Myocyte (in vitro differentiated cells): ENCODE data around the gene ELAPOR2. TPM values are rescaled to one million over a fixed set of nuclear protein-coding genes. Genes with fewer than 3 reads are reported as not detected.
"Not testable (repeated sequence)": the region's sequence is repeated elsewhere in the genome, so short reads cannot be mapped to it uniquely, and the experiment has no call there.

Source experiments
- DNase-seq: peaks from one replicate; pipeline ENCODE4 v3.0.0-alpha.2; 2012; ENCODE audit warnings: low read depth
- polyA plus RNA-seq: library from polyadenylated mRNA; unstranded; fragments of >200 nt; gene quantifications from one replicate; pipeline ENCODE4 v1.2.1, GENCODE V29; 2012; ENCODE audit warnings: missing spikeins
- total RNA-seq: library from RNA; depleted of rRNA; stranded (reverse); fragments of >200 nt; gene quantifications from 2 replicates; pipeline ENCODE4 v1.2.3, GENCODE V29; 2014

The ELAPOR2 gene, protein sequence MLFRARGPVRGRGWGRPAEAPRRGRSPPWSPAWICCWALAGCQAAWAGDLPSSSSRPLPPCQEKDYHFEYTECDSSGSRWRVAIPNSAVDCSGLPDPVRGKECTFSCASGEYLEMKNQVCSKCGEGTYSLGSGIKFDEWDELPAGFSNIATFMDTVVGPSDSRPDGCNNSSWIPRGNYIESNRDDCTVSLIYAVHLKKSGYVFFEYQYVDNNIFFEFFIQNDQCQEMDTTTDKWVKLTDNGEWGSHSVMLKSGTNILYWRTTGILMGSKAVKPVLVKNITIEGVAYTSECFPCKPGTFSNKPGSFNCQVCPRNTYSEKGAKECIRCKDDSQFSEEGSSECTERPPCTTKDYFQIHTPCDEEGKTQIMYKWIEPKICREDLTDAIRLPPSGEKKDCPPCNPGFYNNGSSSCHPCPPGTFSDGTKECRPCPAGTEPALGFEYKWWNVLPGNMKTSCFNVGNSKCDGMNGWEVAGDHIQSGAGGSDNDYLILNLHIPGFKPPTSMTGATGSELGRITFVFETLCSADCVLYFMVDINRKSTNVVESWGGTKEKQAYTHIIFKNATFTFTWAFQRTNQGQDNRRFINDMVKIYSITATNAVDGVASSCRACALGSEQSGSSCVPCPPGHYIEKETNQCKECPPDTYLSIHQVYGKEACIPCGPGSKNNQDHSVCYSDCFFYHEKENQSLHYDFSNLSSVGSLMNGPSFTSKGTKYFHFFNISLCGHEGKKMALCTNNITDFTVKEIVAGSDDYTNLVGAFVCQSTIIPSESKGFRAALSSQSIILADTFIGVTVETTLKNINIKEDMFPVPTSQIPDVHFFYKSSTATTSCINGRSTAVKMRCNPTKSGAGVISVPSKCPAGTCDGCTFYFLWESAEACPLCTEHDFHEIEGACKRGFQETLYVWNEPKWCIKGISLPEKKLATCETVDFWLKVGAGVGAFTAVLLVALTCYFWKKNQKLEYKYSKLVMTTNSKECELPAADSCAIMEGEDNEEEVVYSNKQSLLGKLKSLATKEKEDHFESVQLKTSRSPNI
- total RNA-seq: 6.4 and 7.1 TPM in 2 replicates
- 4.9 TPM for polyA plus RNA-seq

DNA sequence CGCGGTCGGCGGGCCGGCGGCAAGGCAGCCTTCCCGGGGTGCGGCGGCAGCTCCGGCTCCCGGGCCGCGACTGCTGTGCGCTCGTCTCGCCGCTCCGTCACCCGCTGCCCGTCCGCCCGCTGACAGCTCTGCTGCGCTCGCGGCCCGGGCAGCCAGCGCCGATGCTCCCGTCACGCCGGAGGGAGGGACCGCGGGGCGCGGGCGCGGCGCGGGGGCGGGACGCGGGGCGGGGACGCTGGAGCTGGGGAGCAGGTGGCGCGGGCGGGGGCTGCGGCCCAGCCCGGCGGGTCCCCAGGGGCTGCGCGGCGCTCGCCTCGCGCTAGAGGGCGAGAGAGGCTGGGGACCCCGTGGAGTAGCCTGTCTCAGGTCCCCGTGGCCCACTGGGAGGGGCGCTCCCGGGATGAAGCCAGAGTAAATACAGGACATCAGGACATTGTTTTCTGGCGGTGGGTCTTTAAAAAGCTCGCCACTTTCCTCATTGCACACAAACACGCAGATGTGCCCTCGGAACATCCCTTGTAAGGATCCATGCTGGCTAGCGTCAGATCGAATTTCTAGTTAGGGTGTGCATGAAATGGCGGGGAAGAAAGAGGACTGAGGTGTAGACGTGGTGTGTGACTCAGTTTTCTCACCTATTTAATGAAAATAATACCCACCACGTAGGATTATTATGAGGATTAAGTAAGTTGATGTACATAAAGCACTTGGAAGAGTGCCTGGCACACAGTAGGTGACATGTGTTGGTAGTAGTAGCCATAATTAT, at the start of gene ELAPOR2:
ELAPOR2 (minus strand) TSS at position 130 of the 763 bp plus-strand sequence. CDS start 141 bp downstream, outside the sequence.
- peak; percentile 86 for DNase-seq

DNA sequence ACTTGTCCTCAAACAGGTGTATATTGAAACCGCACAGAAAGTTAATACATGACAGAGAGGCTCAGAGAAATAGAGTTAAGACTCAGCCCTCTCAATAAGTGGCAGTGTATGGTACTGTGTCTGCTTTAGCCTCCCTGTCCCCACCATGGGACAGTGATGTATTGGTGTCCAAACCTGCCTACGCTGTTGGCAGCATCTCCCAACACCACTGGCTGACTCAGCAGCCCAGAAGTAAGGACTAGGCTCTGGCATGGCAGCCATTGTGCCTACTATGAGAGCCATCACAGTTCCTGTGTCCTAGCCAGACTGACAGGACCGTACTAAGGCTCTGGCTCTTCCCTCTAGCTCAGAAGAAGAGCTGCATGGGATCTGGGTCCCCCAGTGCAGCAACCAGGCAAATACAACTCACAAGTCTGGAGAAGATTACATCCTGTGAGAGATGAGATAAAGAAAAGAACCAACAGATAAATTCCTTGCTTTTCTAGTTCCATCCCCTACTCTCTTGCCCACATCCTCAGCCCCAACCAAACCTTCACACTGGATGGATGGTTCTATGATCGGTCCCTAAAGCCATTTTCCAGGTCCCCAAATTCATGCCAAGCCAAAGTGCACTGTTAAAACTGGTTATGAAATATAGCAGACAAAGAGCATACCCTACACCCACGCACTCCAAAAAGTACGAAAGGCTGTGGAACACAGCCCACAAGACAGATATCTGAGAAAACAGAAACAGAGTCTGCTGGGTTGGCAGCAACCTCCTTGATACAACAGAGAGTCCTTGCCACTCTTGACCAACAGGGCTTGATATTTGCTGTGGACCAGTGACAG, 48.7 kb upstream of the ELAPOR2 start:
- DNase-seq: no peak

DNA sequence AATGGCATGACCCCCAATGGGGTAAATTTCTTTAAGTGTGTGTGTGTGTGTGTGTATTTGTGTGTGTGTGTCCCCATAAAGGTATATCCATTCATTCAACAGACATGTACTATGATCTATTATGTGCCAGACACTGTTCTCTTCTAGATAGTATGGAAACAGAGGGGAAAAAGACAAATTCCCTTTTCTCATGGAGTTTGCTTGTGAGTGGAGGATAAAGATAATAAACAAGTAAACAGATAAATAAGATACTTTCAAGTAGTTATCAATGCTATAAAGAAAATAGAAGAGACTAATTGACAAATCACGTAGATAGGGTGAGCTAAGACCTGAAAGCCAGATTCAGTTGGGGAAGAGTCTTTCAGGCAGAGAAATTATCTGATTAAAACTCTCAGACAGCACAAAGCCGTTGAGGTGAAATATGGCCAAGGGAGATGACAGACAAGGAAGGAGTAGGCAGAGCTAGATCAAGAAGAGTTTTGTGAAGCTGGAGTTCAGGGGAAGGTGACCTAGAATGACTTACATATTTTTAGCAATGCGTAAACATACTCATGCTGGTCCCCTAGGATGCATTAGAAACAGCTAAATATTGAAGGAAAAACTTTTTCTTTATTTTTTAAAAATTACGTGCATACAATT, 47.6 kb upstream of the ELAPOR2 start:
- no peak for DNase-seq

DNA sequence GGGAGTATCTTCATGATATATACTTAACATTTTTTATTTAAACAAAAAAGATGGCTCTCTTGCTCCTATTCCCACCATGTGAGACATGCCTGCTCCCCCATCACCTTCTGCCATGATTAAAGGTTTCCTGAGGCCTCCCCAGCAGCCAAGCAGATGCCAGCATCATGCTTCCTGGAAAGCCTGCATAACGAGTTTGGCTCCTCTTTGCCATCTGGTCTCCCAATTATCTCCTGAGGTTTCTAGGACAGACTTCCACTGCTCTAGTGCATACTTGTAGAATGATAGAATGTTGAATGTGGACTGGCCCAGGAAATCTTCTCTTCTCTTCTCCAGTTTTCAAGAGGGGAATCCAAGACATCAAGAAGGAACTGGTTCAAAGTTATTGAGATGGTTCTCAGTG, 45.9 kb upstream of the ELAPOR2 start:
- no peak for DNase-seq

DNA sequence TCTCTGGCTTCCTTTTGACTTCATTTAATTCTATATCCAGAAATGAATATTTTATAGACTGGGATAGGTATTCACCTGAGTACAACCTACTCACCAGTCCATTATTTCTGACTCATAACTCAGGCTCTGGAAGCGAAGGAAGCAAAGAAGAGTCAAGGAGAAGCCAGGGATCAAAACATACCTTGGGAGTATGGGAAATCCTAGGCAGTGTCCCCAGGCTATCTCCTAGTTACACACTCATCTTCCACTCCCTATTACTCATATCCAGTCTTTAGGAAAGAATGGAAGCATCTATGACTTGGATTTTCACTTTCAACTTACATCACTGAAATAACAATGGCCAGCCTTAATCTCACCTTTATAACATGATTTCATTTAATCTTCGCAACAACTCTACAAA, 40.9 kb upstream of the ELAPOR2 start:
- DNase-seq: no peak

DNA sequence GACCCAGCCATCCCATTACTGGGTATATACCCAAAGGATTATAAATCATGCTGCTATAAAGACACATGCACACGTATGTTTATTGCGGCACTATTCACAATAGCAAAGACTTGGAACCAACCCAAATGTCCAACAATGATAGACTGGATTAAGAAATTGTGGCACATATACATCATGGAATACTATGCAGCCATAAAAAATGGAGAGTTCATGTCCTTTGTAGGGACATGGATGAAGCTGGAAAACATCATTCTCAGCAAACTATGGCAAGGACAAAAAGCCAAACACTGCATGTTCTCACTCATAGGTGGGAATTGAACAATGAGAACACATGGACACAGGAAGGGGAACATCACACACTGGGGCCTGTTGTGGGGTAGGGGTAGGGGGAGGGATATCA, 37.9 kb upstream of the ELAPOR2 start:
- not testable (repeated sequence) for DNase-seq

DNA sequence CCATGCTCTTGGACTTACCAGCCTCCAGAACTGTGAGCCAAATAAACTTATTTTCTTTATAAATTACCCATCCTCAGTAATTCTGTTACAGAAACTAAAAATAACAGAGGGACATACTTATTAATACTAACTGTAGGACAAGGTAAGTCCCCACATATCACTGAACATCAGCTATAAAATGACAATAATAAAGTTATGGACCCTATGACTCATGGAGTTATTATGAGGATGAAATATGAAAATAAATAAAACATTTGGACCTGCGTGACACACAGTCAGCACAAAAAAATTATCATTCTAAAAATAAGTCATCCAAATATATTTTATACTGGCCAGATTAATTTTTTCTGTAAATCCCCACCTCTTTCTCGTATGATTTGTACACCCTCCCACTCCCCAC, 34.9 kb upstream of the ELAPOR2 start:
- DNase-seq: no peak

DNA sequence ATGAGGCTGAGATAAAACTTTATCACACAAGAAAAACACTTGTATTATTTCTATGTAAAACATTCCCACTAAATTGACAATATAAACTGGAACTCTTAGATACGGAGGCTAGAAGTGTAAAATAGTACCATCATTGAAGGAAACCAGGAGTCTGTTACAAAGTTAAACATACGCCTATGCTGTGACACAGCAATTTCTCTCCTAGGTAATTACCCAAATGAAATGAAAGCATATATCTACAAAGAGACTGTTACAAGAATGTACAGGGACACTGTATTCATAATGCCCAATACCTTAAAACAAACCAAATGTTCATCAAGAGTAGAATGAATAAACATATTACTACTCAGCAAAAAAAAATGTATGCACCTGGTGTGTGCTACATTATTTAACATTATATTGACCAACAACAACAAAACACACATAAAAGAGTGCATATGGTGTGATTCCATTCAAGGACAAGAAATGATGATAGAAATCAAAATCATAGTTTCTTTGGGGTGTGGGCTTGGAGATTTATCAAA, 33.2 kb upstream of the ELAPOR2 start:
- DNase-seq: no peak

DNA sequence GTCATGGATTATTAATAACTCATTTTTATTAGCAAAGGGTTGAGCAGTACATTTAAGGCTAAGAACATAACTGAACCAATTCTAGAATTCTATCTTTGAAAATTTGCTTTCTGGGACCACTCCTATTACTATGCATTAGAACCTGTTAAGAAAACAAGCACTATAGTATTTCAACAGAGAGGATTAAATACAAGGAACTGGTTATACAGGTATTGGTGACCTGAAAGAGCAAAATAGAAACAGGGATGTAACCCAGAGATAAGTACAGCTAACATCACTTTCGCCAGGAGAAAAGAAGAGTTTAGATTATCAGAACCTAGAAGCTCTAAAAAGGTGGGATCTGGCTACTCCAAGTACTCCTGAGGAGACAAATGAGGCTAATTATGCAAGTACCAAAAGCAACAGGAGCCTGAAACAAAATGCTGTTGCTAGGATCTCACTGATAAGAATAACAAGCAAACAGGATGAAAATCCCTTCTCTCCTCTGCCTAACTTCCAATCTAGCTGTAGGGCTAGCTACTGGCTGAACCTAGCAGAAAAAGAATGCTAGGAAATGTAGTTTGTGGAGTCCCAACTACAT, 32.1 kb upstream of the ELAPOR2 start:
- no peak for DNase-seq

DNA sequence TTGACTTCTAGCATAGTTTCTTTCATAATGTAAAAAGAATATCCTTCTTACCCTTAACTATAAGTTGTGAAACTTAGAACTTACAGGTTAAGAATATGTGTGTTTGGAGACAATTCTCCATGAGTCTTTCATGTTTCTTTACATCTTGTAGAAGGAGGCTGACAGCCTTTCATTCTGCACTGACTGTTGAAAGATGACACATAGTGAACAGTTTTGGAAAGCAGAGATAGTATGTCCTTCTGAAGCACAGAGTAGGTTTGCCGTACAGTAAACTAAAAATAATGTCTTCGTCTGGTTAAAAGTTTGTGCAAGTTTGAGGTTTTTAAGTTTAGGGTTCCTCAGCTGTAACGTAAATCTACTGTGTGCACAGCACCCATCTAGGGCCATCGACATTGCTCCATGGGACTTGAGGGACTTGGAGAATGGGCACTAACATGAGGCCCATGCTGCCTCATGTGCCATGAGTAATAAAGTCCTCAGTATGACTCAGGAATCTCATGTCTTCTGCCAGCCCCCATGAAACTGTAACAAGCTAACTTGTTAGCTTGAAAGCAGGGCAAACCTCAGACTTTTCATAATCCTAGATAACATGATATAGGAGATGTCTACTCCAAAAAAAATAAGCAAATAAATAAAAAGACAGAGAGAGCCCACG, 24.5 kb upstream of the ELAPOR2 start:
- no peak for DNase-seq

DNA sequence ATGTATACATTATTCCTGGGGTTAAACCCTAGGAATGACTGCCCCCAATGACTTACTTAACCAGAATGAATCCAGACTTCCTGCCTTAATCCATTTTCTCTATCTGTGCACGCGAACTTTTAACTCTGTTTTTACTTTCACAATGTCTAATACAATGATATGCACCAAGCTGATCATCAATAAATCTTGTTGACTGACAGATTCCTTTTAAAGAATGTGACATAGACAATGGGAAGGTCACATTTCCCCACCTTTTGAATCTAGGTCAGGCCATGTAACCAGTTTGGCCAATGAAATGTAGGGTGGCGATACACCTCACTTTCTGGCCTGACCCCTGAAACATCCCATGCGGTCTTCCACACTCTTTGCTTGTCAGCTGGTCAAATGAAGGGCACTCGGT, 23.2 kb upstream of the ELAPOR2 start:
- DNase-seq: no peak

DNA sequence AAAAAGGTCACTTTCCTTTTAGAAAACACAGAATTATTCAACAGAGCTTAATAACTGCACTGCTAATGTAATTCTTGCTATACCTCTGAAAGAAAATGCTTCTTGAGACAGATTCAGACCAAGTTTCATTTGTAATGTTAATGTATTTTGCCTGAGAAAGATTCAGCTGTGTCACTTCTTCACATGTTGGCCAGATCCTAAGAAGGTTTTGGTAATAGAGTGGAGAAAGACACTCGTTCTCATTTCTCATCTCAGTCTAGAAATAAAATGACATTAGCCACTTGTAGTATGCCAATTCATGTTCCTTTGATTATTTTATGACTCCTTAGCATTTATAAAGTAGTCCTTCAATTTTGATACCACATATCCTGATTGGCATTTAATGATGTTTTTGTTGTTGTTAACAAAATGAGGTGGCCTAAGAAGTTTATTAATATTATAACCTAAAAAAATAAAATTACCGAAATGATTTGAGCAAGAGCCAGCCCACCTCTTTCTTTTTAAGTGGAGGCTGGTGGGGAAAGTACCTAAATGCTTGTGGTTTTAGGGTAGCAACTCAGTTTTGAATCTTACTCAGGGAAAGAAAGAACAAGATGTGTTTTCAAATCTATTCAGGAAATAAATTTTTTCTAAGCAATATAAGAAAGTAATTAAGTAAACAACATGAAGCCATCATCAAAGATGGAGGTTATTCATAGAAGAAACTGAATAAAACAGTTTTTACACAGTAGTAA, 16.4 kb upstream of the ELAPOR2 start:
- DNase-seq: no peak

DNA sequence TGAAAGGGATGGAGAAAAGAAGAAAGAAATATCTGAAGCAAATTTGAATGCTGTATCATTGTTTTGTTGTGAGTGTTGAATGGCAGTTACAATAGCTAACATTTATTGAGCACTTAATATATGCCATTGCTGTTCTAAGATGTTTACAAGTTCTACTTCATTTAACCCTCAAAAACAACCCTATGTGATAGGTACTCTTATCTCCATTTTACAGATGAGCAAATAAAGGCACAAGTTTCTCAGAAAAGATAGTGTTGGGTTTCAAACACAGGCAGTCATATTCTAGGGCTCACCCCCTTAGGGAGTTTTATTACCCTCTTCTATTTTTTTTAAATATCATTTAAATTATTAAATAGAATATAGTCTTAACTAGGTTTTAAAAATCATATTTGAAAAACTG, 8.3 kb upstream of the ELAPOR2 start:
- DNase-seq: no peak

DNA sequence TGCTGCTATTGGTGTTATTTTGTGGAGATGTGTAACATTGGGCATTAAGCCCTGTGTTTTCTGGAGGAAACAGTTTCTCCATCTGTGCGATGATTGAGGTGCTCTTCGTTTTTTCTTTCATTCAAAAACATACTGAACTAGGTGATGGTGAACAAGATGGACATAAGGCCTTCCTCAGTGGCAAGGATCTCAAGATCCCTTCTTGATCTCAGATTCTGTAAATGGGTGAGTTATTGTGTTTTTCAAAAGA, 759 bp upstream of the ELAPOR2 start:
- DNase-seq: no peak

DNA sequence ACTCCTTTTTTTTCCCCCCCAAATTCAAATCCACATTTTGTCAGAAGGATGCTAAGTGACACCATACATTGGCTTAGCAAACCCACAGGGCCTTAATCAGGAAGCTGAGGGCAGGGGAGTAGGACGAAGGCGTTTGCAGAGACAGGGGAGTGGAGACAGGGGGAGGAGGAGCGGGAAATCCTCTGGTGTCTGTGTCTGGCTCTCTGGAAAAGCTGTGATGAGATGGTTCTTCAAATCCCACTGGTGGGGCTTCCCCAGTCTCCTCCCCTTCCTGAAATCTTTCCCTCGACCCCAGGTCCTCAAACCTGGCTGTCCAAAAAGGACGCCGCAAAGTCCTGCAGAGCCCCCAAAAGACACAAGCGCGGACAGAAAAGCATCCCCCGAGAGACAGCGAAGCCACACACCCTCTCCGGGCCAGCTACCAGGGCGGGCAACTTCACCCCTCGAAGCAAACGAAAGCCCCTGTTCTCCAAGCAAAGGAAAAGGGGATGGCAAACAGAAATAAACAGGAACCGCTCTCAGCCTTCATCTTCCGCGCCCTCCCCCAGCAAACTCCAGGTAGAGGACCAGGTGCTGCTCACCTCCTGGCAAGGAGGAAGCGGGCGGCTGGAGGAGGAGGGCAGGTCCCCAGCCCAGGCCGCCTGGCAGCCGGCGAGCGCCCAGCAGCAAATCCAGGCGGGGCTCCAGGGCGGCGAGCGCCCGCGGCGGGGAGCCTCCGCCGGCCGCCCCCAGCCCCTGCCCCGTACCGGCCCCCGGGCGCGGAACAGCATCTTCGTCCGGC, 520 bp downstream of the ELAPOR2 start:
- peak; percentile 2 for DNase-seq

DNA sequence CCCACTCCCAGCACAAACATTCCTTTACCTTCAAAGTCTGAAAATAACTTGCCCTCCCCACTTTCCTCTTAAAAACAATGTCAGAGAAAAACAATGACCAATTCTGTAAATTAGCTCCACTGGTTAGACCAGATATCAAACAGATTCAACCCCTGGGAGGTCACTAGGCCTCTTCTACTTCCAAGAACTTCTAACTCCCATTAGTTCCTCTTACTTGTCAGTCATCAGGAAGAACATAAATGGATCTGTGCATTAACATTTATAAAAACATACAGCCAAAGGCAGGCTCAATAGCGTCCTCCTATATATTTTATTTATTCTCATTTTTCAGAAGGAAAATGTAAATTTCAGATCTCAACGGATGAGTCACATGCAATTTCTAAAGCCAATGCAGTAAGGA, 2.2 kb downstream of the ELAPOR2 start:
- DNase-seq: no peak

DNA sequence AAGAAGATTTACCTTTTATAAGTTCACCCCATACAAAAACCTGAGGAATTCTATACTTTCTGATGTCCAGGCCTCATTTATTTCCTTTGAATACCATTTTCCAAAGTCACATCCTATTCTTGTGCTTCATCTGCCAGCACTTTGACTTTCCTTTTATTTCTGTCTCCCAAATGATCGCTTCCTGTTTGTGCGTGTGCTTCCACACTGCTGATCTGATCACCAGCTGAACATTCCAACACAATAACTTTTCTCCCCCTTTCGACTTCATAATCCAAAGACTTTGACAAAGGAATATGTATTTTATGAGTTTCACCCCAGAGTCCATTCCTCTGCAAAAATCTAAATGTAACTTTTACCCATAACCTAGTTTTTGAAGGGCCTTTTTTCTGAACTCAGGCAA, 3.1 kb downstream of the ELAPOR2 start:
- no peak for DNase-seq

DNA sequence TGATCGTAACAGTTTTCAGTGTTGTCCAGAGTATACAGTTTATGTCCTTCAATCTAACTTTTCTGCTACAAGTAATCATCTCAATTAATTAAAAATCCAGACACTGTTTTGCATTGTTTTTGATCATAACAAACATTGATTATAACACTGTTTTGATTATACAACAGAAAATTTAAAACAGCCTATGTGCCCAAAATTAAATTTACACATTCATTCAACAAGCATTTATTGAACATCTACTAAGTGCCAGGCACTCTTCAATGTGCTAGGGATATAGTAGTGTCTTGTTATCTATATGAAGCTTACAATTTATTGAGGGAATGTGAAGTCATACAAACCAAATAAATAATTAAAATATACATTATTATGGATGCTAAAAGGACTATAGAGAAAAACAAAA, 10.6 kb downstream of the ELAPOR2 start:
- no peak for DNase-seq
